Activated T-cell treated with anti-CD3 and anti-CD28 coated beads for 1 hour (primary cell): ENCODE measurements around the gene C22orf15.

Experiments used
- DNase-seq: peaks from one replicate; pipeline ENCODE4 v3.0.0-alpha.2; 2020; ENCODE audit warnings: low read depth

The C22orf15 gene

GRCh38 chr22:23789121-23789520, 26.3 kb downstream of the C22orf15 start:
- no peak for DNase-seq

- DNase-seq, result no peak
Measured at GRCh38 chr22:23789638-23790037, 26.8 kb downstream of the C22orf15 start.

- no peak for DNase-seq
Measured at GRCh38 chr22:23790819-23791737, 28.3 kb downstream of the C22orf15 start.

- DNase-seq, result no peak
Measured at GRCh38 chr22:23791738-23792645, 29.2 kb downstream of the C22orf15 start.

- DNase-seq, result no peak
Measured at GRCh38 chr22:23793326-23793725, 30.5 kb downstream of the C22orf15 start.

- DNase-seq, result no peak
Measured at GRCh38 chr22:23796461-23796860, 33.7 kb downstream of the C22orf15 start.

GRCh38 chr22:23800297-23801237, 37.8 kb downstream of the C22orf15 start:
- no peak for DNase-seq

- no peak for DNase-seq
Measured at GRCh38 chr22:23801238-23801821, 38.5 kb downstream of the C22orf15 start.

- no peak for DNase-seq
Measured at GRCh38 chr22:23801886-23802377, 39.1 kb downstream of the C22orf15 start.

GRCh38 chr22:23803001-23803819, 40.4 kb downstream of the C22orf15 start:
- no peak for DNase-seq

- no peak for DNase-seq
Measured at GRCh38 chr22:23804781-23805291, 42.0 kb downstream of the C22orf15 start.

GRCh38 chr22:23806837-23807236, 44.0 kb downstream of the C22orf15 start:
- no peak for DNase-seq

GRCh38 chr22:23812378-23812777, 49.6 kb downstream of the C22orf15 start:
- DNase-seq, result no peak
